Lower leg skin (tissue), 3 donors: Measurements from ENCODE around the gene PRPF4.

Experiments
- POLR2A ChIP-seq, 2 donors: fragments of 450-650 bp; IDR thresholded peaks; one replicate each; pipeline ENCODE4 v1.6.1; 2016 to 2017; ENCODE audit warnings: antibody characterized with exemption in 2 of 2, mild to moderate bottlenecking in 1 of 2, moderate library complexity in 1 of 2
- TF ChIP-seq, protein P1 (sequence below), 3 donors: fragments of 450-650 bp; IDR thresholded peaks; one replicate each; pipeline ENCODE4 v1.5.1; 2016; ENCODE audit warnings: antibody characterized with exemption in 3 of 3, mild to moderate bottlenecking in 3 of 3, moderate library complexity in 2 of 3

DNA sequence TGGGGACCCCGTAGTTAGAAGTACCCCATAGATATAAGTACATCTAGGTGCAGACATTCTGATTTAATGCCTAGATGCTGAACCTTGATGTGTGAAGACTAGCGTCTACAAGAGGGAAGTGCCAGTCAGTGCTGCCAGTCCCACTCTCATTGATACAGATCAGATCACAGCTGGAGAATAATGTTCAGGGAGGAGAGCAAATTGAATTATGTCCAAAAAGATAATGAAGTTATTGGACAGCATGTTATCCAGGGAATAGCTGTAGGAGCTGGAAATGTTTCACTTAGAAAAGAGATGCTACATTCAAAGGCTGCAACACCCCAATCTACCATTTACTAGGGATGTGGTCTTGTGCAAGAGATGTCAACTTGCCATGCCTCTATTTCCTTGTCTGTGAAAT lies 43.6 kb downstream of the PRPF4 start:
- TF ChIP-seq, protein P1, sequence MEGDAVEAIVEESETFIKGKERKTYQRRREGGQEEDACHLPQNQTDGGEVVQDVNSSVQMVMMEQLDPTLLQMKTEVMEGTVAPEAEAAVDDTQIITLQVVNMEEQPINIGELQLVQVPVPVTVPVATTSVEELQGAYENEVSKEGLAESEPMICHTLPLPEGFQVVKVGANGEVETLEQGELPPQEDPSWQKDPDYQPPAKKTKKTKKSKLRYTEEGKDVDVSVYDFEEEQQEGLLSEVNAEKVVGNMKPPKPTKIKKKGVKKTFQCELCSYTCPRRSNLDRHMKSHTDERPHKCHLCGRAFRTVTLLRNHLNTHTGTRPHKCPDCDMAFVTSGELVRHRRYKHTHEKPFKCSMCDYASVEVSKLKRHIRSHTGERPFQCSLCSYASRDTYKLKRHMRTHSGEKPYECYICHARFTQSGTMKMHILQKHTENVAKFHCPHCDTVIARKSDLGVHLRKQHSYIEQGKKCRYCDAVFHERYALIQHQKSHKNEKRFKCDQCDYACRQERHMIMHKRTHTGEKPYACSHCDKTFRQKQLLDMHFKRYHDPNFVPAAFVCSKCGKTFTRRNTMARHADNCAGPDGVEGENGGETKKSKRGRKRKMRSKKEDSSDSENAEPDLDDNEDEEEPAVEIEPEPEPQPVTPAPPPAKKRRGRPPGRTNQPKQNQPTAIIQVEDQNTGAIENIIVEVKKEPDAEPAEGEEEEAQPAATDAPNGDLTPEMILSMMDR (IDR thresholded peaks at IDR 0.05): no peak
- no peak for TF ChIP-seq POLR2A (IDR thresholded peaks at IDR 0.05)
